ENCODE results near the gene MARK1. TPM values are rescaled to one million over a fixed set of nuclear protein-coding genes. Genes with fewer than 3 reads are reported as not detected.
"Not testable (repeated sequence)": the region's sequence is repeated elsewhere in the genome, so short reads cannot be mapped to it uniquely, and the experiment has no call there.

MARK1 gene
- total RNA-seq, 2 donors from 2014 or later, result not detected

- Mint-ChIP-seq H3K36me3 (no peaks in the 10 kb centered on the region), H3K27ac (no peak overlapping the region), H3K9me3 (no peaks in the 10 kb centered on the region)
- no peak for ATAC-seq
- no peak for DNase-seq (ENCODE audit: low spot score in 2 of 2)
Measured at GRCh38 chr1:220655961-220656740, 128.2 kb downstream of the MARK1 start.

DNA sequence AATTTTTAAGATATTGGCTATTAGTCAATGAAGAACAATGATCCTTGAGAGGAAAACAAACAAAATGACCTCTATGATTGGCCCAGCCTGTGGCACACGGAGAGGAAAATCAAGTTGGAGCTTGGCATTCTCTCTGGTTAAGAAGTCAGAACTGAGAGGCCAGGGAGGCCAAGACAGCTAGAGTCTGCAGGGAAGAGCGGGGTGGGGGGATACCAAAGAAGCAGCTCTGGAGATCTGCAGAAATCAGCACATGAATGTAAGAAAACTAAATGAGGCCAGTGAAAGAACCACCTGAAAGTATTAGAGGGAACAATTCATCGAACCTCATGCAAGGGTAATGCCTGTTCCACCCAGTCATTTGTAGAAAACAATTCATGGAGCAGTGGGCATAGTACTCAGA is 138.4 kb downstream of the MARK1 start:
- ATAC-seq (no peak), DNase-seq (ENCODE audit: low spot score in 2 of 2) (no peak)
- Mint-ChIP-seq H3K36me3 (no peaks in the 10 kb centered on the region), H3K27ac (no peak overlapping the region), H3K9me3 (no peaks in the 10 kb centered on the region)

DNA sequence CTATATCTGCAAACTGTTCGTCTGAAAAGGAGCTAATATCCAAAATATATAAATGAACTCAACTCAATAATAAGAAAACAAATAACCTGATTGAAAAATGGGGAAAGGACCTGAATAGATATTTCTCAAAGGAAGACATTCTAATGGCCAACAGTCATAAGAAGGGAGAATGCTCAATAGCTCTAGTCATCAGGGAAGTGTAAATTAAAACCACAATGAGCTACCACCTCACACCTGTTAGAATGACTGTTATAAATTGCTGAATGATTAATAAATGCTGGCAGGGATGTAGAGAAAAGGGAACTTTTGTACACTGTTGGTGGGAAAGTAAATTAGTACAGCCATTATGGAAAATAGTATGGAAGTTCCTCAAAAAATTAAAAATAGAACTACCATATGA is 141.1 kb downstream of the MARK1 start:
- DNase-seq (ENCODE audit: low spot score in 2 of 2) (no peak), ATAC-seq (no peak)
- no peaks in the 10 kb centered on the region for H3K36me3 Mint-ChIP-seq
- H3K27ac Mint-ChIP-seq, result no peak overlapping the region
- H3K9me3 Mint-ChIP-seq, result no peaks in the 10 kb centered on the region

DNA sequence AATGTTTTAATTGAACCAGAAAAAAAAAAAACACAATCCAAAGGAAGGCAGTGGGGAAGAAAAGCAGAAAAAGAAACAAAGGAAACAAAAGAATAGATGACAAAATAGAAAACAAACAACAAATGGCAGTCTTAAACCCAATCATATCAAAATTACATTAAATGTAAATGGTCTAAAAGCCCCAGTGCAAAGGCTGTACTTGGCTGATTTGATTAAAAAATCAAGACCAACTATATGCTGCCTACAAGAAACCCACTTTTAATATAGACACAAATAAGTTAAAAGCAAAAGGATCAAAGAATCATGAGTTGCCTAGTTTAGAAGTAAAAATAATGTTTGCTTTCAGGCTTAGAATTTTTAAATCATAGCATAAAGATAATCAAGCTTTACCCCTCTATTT is 142.4 kb downstream of the MARK1 start:
- Mint-ChIP-seq H3K9me3 (no peaks in the 10 kb centered on the region), H3K27ac (no peak overlapping the region), H3K36me3 (no peaks in the 10 kb centered on the region)
- no peak for ATAC-seq
- no peak for DNase-seq (ENCODE audit: low spot score in 2 of 2)

GRCh38 chr1:220673921-220674320 is 146.0 kb downstream of the MARK1 start:
- Mint-ChIP-seq H3K27ac (no peak overlapping the region), H3K36me3 (no peaks in the 10 kb centered on the region), H3K9me3 (no peaks in the 10 kb centered on the region)
- ATAC-seq (no peak), DNase-seq (ENCODE audit: low spot score in 2 of 2) (no peak)

GRCh38 chr1:220677251-220677650 is 149.3 kb downstream of the MARK1 start:
- no peaks in the 10 kb centered on the region for H3K36me3 Mint-ChIP-seq
- no peak overlapping the region for H3K27ac Mint-ChIP-seq
- ATAC-seq (no peak), DNase-seq (ENCODE audit: low spot score in 2 of 2) (no peak)
- no peaks in the 10 kb centered on the region for H3K9me3 Mint-ChIP-seq

DNA sequence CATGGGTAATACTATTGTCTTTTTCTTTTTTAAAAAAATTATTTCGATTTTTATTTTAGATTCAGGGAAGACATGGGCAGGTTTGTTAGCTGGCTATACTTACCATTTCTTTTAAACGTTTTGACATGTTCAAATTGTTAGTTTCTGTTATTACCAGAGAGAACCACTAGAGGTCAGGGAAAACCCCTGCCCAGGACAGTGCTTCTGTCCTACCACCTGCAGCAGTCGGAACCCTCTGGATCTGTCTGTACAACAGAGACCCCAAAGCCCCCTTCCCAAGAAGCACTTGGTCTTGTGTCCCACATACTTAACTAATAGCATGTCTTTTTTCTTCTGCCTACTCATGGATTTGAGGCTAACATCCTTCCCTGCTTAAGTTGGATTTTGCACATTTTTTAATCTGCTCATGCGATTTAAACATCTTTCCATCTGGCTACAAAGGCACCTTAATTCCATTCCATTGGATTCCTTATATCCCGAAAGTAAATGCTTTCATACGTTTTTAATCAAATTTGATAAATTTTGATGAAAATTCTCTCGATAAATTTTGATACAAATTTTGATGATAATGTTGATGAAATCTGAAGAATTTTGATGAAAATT is 152.2 kb downstream of the MARK1 start:
- Mint-ChIP-seq H3K36me3 (no peaks in the 10 kb centered on the region), H3K27ac (no peak overlapping the region), H3K9me3 (no peaks in the 10 kb centered on the region)
- ATAC-seq (peak; percentile 43 to 79), DNase-seq (ENCODE audit: low spot score in 2 of 2) (no peak)

GRCh38 chr1:220681220-220681880 is 153.4 kb downstream of the MARK1 start:
- ATAC-seq (no peak), DNase-seq (ENCODE audit: low spot score in 2 of 2) (no peak)
- no peaks in the 10 kb centered on the region for H3K36me3 Mint-ChIP-seq
- H3K27ac Mint-ChIP-seq, result no peak overlapping the region
- H3K9me3 Mint-ChIP-seq, result no peaks in the 10 kb centered on the region

DNA sequence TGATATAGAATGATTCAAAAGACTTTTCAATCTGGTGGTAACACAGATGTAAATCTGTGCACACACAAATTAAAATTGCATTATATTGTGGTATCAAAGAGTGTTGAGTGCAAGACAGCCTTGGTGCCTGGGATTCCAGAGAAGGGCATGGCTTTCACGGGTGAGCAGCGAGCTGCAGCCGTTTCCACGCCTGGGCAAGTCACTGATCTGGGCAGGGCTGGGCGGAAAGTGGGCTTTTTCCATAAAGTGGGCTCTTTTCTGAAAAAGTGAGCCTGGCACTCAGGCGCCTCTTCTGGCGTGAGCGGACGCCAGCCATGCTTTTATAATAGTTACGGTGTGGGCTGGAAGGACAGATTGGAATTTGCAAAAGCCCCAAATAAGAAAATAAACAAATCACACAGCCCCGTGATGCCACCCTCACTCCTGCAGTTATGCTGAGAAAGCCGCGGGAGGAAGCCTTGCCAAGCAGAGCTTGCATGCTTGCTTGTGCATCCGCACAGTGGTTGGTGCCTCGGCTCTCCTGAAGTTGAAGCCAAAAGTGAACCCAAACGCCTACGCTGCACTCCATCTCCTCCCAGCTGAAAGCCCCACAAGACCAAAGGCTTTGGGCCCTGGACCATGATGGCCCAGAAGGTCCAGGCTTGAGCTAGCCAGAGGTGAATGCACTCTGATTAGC is 155.1 kb downstream of the MARK1 start:
- no peak for ATAC-seq
- no peaks in the 10 kb centered on the region for H3K9me3 Mint-ChIP-seq
- no peak for DNase-seq (ENCODE audit: low spot score in 2 of 2)
- no peaks in the 10 kb centered on the region for H3K36me3 Mint-ChIP-seq
- no peak overlapping the region for H3K27ac Mint-ChIP-seq

DNA sequence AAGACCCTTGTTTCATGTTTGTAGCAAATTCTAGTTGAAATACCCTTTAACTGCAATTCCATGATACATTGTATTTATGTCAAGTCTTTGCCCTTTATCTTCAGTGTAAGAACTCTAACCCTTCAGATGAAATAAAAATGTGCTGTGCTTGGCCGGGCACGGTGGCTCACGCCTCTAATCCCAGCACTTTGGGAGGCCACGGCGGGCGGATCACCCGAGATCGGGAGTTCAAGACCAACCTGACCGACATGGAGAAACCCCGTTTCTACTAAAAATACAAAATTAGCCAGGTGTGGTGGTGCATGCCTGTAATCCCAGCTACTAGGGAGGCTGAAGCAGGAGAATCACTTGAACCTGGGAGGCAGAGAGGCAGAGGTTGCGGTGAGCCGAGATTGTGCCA is 155.8 kb downstream of the MARK1 start:
- not testable (repeated sequence) for DNase-seq (ENCODE audit: low spot score in 2 of 2); H3K36me3 Mint-ChIP-seq; H3K27ac Mint-ChIP-seq; ATAC-seq; H3K9me3 Mint-ChIP-seq

DNA sequence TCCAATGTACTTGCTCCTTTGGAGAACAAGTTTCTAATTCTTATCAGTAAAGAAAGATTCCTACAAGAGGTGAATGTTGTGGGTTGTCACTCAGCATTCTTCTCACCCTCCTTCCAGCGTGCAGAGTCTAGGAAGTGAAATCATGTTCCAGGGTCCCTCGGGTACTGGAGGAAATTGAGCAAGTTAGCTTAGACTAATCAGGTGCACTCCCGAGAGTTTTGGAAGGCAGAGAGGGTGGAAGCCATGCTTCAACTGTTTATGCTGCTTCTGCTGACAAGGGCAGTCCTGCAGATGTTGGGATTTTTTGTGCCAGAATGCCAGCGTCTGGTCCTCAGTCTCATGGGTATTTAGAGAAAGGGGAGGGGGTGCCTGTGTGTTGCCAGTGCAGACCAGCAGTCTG is 157.0 kb downstream of the MARK1 start:
- ATAC-seq, result no peak
- H3K36me3 Mint-ChIP-seq, result no peaks in the 10 kb centered on the region
- H3K27ac Mint-ChIP-seq, result no peak overlapping the region
- H3K9me3 Mint-ChIP-seq, result no peaks in the 10 kb centered on the region
- no peak for DNase-seq (ENCODE audit: low spot score in 2 of 2)

- H3K27ac Mint-ChIP-seq, result no peak overlapping the region
- H3K36me3 Mint-ChIP-seq, result no peaks in the 10 kb centered on the region
- DNase-seq (ENCODE audit: low spot score in 2 of 2), result no peak
- H3K9me3 Mint-ChIP-seq, result no peaks in the 10 kb centered on the region
- no peak for ATAC-seq
Measured at GRCh38 chr1:220685879-220686278, 157.9 kb downstream of the MARK1 start.

DNA sequence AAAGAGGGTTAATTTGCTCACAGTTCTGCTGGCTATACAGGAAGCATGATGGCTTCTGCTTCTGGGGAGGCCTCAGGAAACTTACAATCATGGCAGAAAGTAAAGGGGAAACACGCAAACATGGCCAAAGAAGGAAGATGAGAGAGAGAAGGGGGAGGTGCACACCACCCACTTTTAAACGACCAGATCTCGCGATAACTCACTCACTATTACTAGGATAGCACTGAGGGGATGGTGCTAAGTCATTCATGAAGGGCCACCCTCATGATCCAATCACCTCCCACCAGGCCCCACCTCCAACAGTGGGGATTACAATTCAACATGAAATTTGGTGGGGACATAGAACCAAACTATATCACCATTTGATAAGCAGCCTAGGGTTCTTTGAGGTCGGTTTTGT is 159.9 kb downstream of the MARK1 start:
- no peak for DNase-seq (ENCODE audit: low spot score in 2 of 2)
- H3K36me3 Mint-ChIP-seq, result no peaks in the 10 kb centered on the region
- H3K9me3 Mint-ChIP-seq, result no peaks in the 10 kb centered on the region
- H3K27ac Mint-ChIP-seq, result no peak overlapping the region
- no peak for ATAC-seq

DNA sequence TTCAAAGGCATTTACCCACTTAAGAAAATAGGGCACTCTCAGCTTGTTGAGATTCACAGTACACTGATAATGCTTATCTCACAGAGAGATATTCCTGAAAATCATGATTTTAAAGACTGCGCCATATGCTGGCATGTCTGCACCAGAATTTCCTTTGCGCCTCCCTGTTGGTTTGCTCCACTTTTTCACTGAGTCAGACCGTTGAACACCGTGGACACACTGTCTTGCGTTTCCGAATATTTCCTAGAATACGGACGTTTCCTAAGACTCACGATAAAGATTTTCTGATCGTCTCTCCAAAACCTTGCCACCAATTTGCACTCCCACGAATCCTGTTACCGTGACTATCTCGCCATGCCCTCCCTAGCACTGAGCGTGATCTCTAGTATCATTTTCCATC is 161.7 kb downstream of the MARK1 start:
- Mint-ChIP-seq H3K9me3 (no peaks in the 10 kb centered on the region), H3K36me3 (no peaks in the 10 kb centered on the region), H3K27ac (peak overlapping the region in 1 of 2 donors; percentile 69)
- DNase-seq (ENCODE audit: low spot score in 2 of 2) (no peak), ATAC-seq (no peak)

GRCh38 chr1:220690140-220691052 is 162.5 kb downstream of the MARK1 start, which contains the start of gene C1orf115:
Gene C1orf115 (plus strand): TSS chr1:220690363. CDS start chr1:220690403, 40 bp downstream.
- peak; percentile 73 to 84 for DNase-seq (ENCODE audit: low spot score in 2 of 2)
- Mint-ChIP-seq H3K9me3 (no peaks in the 10 kb centered on the region), H3K27ac (peak within 1 kb of the TSS in 1 of 2 donors; percentile 69), H3K36me3 (no peaks in the 10 kb centered on the region)
- ATAC-seq, result peak; percentile 96 to 98

DNA sequence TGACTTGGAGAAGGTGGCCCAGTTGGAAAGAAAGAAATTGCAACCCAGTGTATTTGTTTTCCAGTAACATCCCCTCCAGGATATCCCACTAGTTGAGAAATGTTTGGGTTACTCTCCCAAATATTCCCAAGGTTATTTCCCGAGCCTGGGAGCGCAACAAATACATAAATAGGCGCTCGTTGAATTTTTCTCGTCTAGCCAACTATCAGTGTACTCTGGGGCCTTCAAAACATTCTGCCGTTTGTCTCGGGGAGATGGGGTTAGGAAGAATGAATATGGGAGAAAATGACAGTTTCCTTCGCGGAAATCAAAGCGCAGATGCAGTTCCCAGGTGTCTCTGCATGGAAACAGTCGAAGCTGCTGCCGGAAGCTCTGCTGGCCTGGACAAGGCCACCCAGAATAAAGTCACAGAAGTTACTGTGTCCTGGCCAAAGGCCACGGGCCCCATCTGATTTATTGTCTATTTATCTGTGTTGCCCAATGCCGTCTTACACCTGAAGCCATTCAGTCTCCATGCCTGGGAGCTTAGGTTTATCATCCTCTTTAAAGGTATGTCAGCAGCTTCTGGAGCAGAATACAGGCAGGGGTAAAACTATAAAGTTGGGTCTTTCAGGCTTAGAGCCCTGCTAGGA is 163.2 kb downstream of the MARK1 start:
- DNase-seq (ENCODE audit: low spot score in 2 of 2), result no peak
- no peak for ATAC-seq
- Mint-ChIP-seq H3K36me3 (no peaks in the 10 kb centered on the region), H3K9me3 (no peaks in the 10 kb centered on the region), H3K27ac (no peak overlapping the region)

All from activated naive CD4-positive, alpha-beta T cell treated with anti-CD3 and anti-CD28 coated beads, Interleukin-2, amount 50 U/mL, for 72 hours (primary cell).